NCI-H1092 treated with DMSO at 0.1 percent for 48 hours (cell line): ENCODE data around the gene GPT2.
A peak's percentile ranks its signal among the peaks of the same experiment; 100 is the strongest.
"Not testable (repeated sequence)": the region's sequence is repeated elsewhere in the genome, so short reads cannot be mapped to it uniquely, and the experiment has no call there.

Source experiments
- DNase-seq: peaks from one replicate; lab custom pipeline; 2025; lab: John Stamatoyannopoulos, UW

The GPT2 gene

DNA sequence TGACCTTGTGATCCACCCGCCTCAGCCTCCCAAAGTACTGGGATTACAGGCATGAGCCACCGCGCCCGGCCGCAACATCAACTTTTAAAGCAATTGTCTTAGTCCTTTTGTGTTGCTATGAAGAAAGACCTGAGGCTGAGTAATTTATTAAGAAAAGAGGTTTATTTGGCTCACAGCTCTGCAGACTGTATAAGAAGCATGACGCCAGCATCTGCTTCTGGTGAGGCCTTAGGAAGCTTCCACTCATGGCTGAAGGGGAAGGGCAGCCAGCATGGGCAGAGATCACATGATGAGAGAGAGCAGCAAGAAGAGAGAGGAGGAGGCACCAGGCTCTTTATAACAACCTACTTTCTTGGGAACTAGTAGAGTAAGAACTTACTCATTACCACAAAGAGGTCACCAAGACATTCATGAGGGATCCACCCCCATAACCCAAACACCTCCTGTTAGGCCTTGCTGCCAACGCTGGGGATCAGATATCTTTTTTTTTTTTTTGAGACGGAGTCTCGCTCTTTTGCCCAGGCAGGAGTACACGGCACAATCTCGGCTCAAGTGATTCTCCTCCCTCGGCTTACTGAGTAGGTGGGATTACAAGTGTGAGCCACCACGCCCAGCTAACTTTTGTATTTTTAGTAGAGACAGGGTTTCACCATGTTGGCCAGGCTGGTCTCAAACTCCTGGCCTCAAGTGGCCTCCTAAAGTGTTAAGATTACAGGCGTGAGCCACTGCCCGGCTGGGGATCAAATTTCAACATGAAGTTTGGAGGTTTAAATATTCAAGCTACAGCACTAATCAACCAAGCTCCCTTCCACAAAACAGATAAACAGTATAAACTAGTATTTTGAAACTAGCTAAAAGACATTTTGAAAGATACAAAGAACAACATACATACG is 21.4 kb upstream of the GPT2 start:
- DNase-seq = no peak

DNA sequence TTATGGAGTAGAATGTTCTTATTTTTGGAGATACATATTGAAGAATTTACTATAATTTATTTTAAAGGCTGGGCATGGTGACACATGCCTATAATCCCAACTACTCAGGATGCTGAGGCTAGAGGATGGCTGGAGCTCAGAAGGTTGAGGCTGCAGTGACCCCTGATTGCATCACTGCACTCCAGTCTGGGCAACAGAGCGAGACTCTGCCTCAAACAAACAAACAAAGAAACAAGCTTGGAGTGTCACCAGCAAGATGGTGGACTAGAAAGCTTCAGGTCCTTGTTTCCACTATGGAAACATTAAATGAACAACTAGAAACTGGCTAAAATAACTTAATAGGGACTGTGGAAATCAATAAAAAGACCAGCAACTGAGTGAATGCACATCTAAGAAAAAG is 17.9 kb upstream of the GPT2 start:
- DNase-seq = no peak

DNA sequence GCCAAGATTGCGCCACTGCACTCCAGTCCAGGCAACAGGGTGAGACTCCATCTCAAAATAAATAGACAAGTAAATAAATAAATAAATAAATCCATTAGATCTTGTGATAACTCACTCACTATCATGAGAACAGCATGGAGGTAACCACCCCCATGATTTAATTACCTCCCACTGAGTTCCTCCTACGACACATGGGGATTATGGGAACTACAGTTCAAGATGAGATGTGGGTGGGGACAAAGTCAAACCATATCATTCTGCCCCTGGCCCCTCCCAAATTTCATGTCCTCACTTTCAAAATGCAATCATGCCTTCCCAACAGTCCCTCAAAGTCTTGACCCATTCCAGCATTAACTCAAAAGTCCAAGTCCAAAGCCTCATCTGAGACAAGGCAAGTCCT is 16.7 kb upstream of the GPT2 start:
- DNase-seq = not testable (repeated sequence)

DNA sequence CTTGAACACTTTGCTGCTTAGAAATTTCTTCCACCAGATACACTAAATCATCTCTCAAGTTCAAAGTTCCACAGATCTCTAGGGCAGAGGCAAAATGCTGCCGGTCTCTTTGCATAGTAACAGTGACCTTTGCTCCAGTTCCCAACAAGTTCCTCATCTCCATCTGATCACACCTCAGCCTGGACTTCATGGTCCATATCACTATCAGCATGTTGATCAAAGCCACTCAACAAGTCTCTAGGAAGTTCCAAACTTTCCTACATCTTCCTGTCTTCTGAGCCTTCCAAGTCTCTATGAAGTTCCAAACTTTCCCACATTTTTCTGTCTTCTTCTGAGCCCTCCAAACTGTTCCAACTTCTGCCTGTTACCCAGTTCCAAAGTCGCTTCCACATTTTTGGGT is 15.3 kb upstream of the GPT2 start:
- DNase-seq = not testable (repeated sequence)

DNA sequence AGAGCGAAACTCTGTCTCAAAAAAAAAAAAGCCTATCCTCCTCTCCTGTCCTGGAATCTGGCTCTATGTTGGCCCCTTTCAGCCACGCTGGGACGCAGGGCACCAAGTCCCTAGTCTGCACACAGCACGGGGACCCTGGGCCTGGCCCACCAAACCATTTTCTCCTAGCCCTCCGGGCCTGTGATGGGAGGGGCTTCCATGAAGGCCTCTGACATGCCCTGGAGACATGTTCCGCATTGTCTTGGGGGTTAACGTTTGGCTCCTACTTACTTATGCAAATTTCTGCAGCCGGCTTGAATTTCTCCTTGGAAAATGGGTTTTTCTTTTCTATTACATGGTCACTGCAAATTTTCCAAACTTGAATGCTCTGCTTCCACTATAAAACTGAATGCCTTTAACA is 12.6 kb upstream of the GPT2 start:
- no peak for DNase-seq

DNA sequence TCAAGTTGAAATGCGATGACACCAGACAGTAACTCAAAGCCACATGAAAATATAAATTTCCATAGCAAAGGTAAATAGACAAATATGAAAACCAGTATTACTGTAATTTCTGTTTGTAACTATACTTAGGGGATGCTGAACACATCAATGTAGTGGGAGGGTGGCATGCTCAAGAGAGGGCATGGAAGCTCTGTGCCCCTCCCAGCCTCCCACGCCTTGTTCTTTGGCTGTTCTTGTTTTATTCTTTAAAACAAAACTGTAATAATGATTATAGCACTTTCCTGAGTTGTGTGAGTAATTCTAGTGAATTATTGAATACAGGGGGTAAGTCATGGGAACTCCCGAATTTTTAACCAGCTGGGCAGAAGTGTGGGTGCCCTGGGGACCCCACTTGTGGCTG is 11.0 kb upstream of the GPT2 start:
- no peak for DNase-seq

DNA sequence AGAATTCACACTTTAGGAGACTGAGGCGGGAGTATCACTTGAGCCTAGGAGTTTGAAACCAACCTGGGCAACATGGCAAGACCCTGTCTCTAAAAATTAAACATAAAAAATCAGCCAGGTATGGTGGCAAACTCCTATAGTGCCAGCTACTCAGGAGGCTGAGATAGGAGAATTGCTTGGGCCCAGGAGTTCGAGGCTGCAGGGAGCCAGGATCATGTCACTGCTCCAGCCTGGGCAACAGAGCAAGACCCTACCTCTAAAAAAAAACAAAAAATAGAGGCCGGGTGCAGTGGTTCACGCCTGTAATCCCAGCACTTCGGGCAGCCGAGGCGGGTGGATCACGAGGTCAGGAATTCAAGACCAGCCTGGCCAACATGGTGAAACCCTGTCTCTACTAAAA is 8.9 kb upstream of the GPT2 start:
- no peak for DNase-seq

DNA sequence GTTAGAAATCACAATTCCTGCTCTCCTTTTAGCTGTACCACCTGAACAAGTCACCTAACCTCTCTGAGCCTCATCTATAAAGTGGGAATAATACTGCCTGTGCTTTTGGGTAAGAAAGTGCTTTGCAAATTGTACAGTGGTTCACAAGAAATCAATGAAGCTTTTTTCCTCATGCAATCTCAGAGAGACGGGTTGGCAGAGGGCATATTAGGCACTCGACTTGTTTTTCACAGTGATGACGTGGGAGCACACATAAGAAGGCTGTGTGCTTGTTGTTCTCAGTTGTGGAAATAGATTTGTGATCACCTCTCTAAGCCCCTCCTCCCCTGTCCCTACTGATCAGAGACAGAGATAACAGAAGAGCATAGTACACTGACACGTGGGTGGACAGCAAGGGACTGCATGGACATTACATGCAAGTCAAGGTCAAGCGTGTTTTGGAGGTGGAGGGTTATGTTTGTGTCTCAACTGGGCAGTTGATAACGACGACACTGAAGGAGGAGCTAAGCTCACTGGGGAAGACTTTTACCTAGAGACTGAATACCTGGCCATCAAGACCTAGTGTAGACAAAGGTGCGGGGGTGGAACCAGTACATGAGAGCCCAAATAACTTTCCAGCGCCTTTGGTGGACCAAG is 1.7 kb upstream of the GPT2 start:
- DNase-seq = no peak

DNA sequence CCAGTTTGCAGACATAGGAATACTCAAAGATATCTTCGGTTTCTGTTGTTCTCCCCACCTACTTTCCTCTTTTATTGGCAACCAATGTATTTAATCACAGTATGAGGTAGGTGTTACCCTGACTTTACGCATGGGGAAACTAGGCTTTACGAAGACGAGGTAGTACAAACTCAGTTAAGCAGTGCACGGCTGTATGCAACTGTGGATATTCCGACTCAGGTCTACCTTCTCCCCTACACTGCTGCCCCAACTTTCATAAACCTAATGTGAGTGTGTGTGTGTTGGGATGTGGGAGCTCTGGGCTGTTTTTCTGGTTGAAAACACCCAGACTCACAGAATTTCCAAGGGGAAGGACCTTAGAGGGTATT is 1.2 kb upstream of the GPT2 start:
- no peak for DNase-seq

DNA sequence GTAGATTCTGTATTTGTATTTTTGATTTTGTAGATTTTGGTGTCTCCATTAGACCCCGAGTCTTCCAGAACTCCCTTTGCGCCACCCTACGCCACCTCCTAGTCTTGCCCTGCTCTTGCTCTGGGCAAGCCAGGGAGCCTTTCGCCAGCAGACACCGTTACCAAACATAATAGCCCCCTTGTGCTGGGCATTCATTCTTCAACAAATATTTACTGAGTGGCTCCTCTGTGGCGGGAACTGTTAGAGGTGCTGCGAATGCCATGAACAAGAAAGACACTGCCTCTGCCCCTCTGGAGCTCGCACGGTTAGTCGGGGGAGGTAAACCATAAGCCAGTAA is 841 bp upstream of the GPT2 start:
- DNase-seq = peak; percentile 85

DNA sequence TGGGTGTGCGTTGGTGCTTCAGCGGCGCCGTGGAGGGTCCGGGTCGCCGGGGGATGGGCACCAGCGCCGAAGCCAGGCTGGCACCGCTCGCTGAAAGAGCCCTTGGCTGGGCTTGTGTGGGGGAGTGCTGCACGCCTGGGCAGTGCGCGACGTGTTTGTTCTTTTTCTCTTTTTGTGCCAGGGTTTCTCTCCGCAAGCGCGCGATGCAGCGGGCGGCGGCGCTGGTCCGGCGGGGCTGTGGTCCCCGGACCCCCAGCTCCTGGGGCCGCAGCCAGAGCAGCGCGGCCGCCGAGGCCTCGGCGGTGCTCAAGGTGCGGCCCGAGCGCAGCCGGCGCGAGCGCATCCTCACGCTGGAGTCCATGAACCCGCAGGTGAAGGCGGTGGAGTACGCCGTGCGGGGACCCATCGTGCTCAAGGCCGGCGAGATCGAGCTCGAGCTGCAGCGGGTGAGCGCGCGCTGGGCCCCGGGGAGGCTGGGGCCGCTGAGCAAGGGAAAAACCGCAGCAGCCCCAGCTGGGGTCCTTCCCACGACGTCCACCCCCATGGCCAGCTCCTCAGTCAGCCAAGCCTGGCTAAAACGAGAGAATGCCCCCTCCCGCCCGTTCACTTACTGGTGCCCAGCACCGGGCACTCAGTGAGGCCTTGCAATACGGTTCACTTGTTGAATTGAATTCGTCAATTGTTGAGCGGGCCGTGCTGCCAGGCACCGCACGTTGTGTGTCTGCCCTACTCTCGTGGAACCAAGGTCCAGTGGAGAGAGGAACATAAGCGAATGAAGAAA is 541 bp downstream of the GPT2 start:
- no peak for DNase-seq

DNA sequence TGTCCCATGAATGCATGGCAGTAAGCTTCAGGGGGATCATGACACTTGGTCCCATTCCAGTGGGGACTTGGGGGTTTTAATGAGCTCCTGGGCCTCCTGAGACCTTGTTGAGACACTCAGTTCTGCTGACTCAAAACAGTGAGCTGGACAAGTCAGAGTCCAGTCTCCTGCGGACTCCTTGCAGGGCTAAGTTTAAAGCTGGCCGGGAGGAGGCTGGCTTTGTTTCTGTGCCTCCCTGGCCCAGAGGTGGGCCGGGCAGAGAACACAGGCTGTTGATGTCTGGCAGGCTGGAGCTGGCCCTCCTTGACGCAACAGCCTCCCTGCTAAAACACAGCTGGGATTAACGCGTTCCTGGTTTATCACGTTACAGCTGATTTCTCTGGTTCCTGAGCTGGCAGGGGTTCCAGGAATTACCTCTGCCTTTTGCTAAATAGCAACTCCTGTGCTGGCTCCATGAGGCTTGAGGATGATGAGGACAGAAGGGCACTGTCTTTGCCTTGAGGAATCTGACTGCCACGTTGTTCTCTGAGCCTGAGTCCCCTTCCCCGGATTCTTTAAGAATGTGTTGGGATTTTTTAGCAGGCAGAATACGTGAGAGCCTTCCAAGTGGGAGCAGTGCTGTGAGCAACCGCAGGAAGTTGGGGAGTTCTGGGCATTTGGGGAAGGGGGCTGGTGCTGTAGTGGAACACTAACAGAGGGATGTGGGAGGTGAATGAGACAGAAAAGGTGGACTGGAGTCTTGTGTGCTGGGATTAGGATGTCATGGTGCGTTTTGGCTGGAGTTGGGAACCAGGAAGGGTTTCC is 2.0 kb downstream of the GPT2 start:
- peak; percentile 4 for DNase-seq

DNA sequence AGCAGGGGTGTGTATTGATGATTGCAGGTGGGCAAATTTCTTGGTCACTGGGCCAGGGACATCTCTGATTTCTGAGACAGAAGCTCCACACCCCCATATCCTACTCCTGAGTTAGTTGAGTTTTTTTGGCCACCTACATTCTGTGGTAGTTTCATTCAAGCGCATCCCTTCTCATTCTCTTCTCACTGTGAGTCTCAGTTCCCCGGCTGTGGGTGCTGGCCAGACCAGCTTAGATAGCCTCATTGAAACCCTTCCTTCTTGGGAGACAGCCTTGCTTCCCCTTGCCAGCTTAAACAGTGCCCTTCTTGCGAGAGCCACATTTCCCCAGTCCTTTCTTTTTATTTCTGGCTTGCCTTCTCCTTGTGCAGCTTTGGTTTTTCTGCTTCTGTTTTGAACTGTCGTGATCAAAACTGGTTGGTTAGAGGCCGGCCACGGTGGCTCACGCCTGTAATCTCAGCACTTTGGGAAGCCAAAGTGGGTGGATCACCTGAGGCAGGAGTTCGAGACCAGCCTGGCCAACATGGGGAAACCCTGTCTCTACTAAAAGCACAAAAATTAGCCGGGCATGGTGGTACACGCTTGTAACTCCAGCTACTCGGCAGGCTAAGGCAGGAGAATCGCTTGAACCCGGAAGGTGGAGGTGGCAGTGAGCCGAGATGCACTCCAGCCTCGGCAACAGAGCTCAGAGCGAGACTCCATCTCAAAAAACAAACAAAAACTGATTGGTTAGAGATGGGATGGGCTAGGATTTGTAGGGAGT is 2.8 kb downstream of the GPT2 start:
- DNase-seq = no peak

DNA sequence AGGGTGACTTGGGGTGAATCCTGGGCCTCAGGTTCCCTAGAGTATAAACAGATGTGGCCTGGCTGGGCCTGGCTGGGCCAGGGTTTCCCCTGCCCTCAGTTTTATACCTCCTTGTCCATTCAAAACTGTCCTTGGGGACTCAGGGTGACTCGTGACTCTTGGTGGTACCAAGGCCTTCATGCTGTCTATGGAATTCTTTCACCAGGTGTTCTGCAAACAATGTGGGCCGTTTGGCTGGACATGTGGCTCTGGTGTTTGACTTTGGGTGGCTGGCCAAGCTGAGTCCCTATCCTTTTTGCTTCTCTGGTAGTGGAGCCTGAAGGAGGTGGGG is 3.3 kb downstream of the GPT2 start:
- DNase-seq = no peak

DNA sequence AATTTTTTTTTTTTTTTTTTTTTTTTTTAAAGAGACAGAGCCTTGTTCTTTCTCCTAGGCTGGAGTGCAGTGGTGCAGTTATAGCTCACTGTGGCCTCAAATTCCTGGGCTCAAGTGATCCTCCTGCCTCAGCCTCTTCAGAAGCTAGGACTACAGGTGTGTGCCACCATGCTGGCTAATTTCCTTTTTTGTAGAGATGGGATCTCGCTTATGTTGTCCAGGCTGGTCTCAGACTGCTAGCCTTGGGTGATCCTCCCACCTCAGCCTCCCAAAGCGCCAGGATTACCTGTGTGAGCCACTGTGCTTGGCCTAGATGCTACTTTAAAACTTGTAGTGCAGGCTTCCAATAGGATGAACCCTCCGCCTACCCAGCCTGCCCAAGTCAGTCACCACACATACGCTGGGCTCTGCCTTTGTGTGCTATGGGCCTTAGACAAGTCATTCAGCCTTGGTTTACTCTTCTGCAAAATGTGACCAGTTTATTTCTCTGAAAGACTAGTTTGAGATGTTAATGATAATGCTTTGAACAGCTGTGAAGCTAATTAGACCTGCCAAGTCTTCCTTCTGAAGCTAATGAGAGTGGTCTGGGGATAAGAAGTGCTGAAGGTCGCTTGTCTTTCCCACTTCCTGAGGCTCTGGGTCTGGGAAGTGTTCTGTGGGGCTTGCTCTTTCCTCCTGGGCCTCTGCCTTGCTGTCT is 5.2 kb downstream of the GPT2 start:
- no peak for DNase-seq

DNA sequence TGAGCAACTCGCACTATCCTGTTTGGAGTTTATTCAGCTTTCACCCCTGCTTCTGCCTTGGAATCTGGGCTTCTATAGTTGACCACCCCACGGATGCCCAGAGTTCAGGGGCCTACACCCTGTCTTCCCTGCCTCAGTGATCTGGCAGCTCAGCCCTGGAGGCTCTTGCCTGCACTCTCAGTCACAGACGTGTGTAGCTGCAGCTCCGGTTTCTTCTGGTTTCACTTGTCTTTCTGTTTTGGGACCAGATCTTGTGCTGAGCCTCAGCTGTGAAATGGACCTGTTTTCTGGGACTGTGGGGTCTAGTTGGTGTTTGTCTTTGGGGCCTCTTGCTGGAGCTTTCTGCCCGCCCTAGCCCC is 5.8 kb downstream of the GPT2 start:
- DNase-seq = no peak

DNA sequence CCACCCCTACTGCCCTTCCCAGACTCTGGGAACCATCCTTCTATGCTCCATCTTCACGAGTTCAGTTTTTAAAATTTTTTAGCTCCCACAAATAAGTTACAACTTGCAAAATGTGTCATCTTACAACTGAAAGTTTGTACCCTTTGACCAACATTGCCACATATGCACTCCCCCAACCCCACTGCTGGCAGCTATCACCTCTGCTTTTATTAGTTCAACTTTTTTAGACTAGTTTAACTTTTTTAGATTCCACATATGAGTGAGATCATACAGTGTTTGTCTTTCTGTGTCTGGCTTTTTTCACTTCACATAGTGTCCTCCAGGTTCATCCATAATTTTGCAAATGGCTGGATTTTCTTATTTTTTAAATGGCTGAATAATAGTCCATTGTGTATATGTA is 7.7 kb downstream of the GPT2 start:
- DNase-seq = no peak

DNA sequence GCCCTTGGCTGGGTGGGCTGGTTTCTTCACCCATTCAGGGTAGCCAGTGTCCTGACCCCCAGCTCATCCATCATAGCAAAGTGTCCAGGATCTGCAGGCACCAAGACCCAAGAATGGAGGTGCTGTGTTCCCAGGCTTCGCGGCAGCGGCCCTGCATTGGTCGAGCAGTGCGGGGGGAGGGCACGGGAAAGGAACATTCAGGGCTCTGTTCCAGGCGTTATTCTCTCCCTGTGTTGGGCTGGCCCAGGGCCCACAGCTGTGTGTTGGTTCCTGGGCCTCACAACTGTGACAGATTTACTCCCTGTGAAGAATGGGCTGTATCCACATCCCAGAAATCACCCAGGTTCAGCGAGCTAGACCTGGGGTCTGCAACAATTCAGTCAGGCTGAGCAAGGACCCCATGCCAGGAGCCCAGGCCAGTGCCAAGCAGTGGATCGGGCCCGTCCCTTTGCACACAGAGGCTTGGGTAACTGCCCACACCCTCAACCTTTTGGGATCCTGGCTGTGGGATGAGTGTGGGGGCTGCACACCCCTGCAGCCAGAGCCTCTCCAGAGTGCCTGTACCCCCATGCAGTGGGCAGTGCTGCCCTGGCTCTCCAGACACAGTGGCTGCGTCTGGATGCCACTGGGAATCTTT is 10.0 kb downstream of the GPT2 start:
- DNase-seq = no peak

DNA sequence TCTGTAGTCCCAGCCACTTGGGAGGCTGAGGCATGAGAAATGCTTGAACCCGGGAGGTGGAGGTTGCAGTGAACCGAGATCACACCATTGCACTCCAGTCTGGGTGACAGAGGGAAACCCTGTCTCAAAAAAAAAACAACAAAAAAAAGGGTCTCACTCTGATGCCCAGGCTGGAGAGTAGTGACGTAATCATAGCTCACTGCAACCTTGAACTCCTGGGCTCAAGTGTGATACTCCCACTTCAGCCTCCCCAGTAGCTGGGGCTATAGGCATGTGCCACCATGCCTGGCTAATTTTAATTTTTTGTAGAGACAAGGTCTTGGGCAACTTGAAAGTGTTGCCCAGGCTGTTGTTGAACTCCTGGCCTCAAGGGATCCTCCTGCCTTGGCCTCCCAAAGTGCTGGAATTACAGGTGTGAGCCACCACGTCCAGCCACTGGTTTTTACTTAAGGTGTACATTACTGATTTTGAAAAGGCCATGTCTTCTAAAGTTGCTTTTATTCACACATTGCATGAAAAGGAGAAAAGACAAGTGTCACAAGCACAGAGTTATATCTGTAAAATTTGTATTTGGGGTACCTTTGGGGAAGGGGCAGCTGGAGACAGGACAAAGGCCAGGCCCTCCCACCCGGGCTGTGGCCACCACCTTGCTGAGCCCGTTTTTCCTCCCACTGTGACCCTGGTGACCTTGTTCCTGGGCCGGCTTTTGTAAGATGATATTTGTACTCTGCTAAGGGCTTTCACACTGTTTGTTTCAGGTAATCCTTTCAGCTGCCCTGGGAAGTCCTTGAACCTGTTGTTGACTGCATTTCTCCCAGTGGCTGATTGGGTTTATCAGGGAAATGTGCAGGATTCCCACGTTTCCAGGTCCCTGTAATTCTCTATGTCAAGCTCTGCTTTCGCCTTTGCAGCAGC is 11.5 kb downstream of the GPT2 start:
- peak; percentile 7 for DNase-seq
